ENCODE results near the gene SF3A1.

DNA sequence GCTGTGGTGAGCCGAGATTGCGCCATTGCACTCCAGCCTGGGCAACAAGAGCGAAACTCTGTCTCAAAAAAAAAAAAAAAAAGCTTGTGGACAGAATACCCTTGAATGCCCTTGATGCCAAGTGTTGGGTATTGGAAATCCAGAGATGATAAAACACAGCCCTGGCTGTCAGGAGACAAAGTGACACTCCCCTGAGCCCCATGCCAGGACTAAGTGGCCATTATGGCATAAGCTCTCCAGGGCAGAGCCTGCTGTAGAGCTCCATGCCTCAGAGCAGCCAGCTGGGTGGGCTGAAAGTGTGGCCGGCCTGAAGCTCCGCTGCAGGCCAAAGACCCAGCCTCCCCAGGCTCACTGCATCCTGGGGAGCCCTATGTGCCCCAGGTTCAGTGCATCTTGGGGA is 25.6 kb upstream of the SF3A1 start:
- TF ChIP-seq CTCF (IDR thresholded peaks at IDR 0.05) (no peak), POLR2A (IDR thresholded peaks at IDR 0.05) (no peak)

Measured in testis (tissue), 2 donors.